NOMO-1 treated with dmso at 0.1 percent for 144 hours (cell line): ENCODE measurements around the gene STK17B.

Experiments
- DNase-seq: peaks from one replicate; lab custom pipeline; 2025; ENCODE audit not compliant: unreplicated experiment; lab: John Stamatoyannopoulos, UW

The STK17B gene

GRCh38 chr2:196159221-196159892 lies 12.0 kb downstream of the STK17B start:
- DNase-seq: no peak

- DNase-seq: no peak
Observed at GRCh38 chr2:196155575-196155974, 15.8 kb downstream of the STK17B start.

- DNase-seq: no peak
Observed at GRCh38 chr2:196153480-196153879, 17.9 kb downstream of the STK17B start.

GRCh38 chr2:196149948-196150347 lies 21.4 kb downstream of the STK17B start:
- no peak for DNase-seq

GRCh38 chr2:196148736-196149135 lies 22.6 kb downstream of the STK17B start:
- no peak for DNase-seq

GRCh38 chr2:196145256-196145655 lies 26.1 kb downstream of the STK17B start:
- DNase-seq: no peak

- DNase-seq: no peak
Observed at GRCh38 chr2:196144513-196145126, 26.8 kb downstream of the STK17B start.

- no peak for DNase-seq
Observed at GRCh38 chr2:196143730-196144131, 27.6 kb downstream of the STK17B start.

- peak; percentile 18 for DNase-seq
Observed at GRCh38 chr2:196142825-196143224, 28.6 kb downstream of the STK17B start.

- no peak for DNase-seq
Observed at GRCh38 chr2:196140213-196140612, 31.2 kb downstream of the STK17B start.

- DNase-seq: no peak
Observed at GRCh38 chr2:196137271-196137670, 34.1 kb downstream of the STK17B start.

GRCh38 chr2:196136151-196136550 lies 35.2 kb downstream of the STK17B start:
- no peak for DNase-seq

GRCh38 chr2:196131949-196132925 lies 39.1 kb downstream of the STK17B start:
- no peak for DNase-seq

- DNase-seq: peak; percentile 31
Observed at GRCh38 chr2:196131384-196131937, 39.9 kb downstream of the STK17B start.

GRCh38 chr2:196130039-196130825 lies 41.1 kb downstream of the STK17B start:
- no peak for DNase-seq

- no peak for DNase-seq
Observed at GRCh38 chr2:196128749-196129148, 42.6 kb downstream of the STK17B start.

GRCh38 chr2:196125596-196125995 lies 45.8 kb downstream of the STK17B start:
- no peak for DNase-seq

- DNase-seq: no peak
Observed at GRCh38 chr2:196123679-196124373, 47.6 kb downstream of the STK17B start.

- DNase-seq: no peak
Observed at GRCh38 chr2:196119926-196120325, 51.5 kb downstream of the STK17B start.

- no peak for DNase-seq
Observed at GRCh38 chr2:196117214-196117705, 54.1 kb downstream of the STK17B start.
